Measurements from ENCODE around the gene SP140.

DNA sequence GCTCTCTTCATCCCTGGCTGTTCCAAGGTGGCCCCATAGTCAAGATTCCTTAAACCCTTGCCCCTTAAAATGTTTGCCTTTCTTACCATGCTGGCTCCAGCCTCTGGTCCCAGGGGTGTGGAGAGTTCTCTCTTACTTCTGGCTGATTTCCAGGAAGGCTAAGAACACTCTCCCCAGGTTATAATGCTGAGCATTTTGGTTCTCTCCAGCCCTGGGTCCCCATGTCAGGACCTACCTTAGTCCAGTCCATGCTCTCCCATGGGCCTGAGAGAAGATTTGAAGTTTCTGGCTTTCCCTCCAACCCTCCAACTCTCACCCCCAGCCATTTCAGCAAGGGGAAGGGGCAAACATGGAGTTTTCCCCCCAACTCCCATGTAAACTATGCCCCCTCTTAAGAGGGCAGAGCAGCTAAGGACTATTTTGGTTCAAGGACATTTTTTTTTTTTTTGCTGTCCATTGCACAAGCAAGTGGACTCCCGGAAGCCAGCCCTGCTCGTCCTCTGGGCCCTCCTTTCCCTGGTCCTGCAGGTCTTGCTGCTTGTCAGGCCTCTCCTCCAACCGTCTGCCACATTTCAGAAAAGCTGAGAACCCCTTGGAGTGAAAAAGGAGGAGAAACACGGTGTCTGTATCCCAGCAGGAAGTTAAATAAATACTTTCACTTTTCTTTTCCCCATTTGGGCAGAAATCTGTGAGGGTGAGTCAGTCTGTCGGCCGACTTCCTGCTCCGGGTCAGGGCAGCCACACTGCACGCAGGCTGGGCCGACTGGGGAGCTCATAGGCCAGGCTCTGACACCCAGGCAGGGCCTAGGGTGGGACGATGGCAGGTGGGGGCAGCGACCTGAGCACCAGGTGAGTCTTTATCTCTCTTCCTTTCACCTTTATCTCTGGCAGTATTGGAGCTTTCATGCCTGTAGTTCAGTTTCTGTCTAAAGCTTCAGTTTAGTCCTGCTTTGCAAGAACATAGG, 101.2 kb downstream of the SP140 start, which contains the start of gene SP140L:
- TF ChIP-seq RXRA (IDR thresholded peaks at IDR 0.05; ENCODE audit: insufficient read depth, low read depth, low read length) (no peak), GTF2F1 (IDR thresholded peaks at IDR 0.05; ENCODE audit: borderline replicate concordance, low read depth, low read length) (no peak), RFX5 (IDR thresholded peaks at IDR 0.05; ENCODE audit: borderline replicate concordance, low read depth, low read length) (no peak), MAFK (IDR thresholded peaks at IDR 0.05; ENCODE audit: low read depth, low read length) (no peak), EGR1 (IDR thresholded peaks at IDR 0.05; ENCODE audit: borderline replicate concordance, low read depth, low read length) (no peak)
